GM12865 (cell line): Measurements from ENCODE around the gene MCM5.
A peak's percentile ranks its signal among the peaks of the same experiment; 100 is the strongest.

Experiments used
- DNase-seq: peaks from one replicate; pipeline ENCODE4 v3.0.0; 2010; ENCODE audit warnings: low read depth
- H3K4me3 ChIP-seq: 2 replicates; pipeline ENCODE4 v1.5.1; 2011; ENCODE audit warnings: mild to moderate bottlenecking, low read depth, low read length, control low read depth
- TF ChIP-seq, protein P1 (sequence below): IDR thresholded peaks from 2 replicates; pipeline ENCODE4 v1.5.1; 2011; ENCODE audit warnings: low read length, control low read depth, low read depth, inconsistent platforms; ENCODE audit not compliant: insufficient read depth; ENCODE audit errors: missing control alignments

Gene MCM5

DNA sequence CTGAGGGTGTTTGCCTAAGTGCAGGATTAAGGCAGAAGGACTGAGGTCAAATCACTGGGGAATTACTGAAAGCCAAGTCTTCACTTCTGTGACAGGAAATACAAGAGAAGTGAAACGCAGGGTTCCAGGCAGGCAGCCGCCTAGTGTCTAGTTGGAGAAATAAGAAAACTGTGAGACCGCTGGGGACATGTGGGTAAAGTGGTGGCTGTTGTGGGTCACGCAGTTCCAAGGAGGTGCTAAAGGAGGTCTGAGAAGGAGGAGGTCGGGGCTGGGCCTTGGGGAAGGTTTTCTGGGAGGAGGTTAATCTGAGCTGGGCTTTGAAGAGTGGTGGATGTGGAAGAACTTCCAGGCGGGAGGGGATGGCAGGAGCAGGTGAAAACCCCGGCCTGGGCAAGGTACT, 11.2 kb downstream of the MCM5 start:
- H3K4me3 ChIP-seq: peak overlapping the region; percentile 30
- peak; percentile 82 for DNase-seq
- TF ChIP-seq, protein P1, sequence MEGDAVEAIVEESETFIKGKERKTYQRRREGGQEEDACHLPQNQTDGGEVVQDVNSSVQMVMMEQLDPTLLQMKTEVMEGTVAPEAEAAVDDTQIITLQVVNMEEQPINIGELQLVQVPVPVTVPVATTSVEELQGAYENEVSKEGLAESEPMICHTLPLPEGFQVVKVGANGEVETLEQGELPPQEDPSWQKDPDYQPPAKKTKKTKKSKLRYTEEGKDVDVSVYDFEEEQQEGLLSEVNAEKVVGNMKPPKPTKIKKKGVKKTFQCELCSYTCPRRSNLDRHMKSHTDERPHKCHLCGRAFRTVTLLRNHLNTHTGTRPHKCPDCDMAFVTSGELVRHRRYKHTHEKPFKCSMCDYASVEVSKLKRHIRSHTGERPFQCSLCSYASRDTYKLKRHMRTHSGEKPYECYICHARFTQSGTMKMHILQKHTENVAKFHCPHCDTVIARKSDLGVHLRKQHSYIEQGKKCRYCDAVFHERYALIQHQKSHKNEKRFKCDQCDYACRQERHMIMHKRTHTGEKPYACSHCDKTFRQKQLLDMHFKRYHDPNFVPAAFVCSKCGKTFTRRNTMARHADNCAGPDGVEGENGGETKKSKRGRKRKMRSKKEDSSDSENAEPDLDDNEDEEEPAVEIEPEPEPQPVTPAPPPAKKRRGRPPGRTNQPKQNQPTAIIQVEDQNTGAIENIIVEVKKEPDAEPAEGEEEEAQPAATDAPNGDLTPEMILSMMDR: peak; percentile 50

DNA sequence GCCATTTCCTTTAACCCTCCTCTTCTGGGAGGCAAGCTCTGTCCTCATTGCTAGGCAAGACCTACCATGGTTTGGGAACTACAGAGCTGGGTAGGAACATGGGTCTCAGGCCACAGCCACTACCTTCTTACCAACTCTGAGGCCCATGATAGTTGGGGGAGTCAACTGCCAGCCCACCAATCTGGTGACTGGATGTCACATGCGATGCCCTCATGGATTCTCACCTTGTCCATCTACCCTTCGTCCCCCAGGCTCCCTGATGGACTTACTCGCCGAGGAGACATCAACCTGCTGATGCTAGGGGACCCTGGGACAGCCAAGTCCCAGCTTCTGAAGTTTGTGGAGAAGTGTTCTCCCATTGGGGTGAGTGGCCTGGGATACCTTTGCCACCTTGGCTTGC, 13.7 kb downstream of the MCM5 start:
- TF ChIP-seq, protein P1: no peak
- no peak overlapping the region for H3K4me3 ChIP-seq
- no peak for DNase-seq

DNA sequence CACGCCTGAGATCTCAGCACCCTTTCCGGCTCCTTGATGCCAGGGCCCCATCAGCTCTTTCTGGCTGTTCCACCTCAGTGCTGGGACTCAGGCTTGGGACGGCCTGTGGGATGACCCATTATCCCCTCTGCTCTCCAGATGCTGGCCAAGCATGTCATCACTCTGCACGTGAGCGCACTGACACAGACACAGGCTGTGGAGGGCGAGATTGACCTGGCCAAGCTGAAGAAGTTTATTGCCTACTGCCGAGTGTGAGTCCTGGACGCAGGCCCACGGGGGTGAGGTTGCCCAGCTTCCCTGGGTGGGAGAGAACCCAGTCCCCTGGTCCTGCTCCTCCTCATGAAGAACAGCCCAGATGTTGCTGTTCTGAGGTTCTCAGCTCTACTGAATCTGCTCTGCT, 17.7 kb downstream of the MCM5 start:
- no peak for DNase-seq
- TF ChIP-seq, protein P1: no peak
- no peak overlapping the region for H3K4me3 ChIP-seq

DNA sequence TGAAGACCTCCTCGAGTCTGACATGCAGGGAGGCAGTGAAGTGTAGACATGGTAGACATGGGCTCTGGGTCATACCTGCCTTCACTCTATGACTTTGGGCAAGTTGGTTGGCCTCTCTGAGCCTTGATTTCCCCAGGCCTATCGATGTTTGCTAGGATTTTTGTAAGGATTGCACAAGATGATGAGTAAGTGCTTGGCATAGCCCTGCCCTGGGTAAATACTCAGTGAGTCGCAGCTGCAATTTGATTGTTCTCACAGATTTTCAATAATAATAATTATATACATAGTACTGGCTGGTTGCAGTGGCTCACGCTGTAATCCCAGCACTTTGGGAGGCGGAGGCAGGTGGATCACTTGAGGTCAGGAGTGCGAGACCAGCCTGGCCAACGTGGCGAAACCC, 18.1 kb downstream of the MCM5 start:
- DNase-seq: no peak
- no peak overlapping the region for H3K4me3 ChIP-seq
- TF ChIP-seq, protein P1: no peak

DNA sequence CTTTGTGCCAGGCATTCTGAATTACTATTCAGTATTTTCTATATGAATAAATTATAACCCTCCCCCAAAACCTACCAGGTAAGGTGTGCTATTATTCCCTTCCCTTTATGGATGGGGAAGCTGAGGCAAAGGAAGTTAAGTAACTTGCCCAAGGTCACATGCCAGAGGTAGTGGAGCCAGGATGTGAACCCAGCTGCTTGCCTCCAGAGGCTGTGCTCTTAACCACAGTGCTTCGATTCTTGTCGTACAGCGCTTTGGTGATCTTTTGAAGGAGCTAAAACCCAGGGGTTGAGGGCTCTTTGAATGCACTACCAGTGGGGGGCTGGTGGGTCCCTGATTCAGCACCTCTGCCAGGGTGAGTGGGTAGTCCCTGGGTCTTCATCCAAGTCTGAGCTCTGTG, 18.8 kb downstream of the MCM5 start:
- DNase-seq: no peak
- H3K4me3 ChIP-seq: no peak overlapping the region
- TF ChIP-seq, protein P1: no peak

DNA sequence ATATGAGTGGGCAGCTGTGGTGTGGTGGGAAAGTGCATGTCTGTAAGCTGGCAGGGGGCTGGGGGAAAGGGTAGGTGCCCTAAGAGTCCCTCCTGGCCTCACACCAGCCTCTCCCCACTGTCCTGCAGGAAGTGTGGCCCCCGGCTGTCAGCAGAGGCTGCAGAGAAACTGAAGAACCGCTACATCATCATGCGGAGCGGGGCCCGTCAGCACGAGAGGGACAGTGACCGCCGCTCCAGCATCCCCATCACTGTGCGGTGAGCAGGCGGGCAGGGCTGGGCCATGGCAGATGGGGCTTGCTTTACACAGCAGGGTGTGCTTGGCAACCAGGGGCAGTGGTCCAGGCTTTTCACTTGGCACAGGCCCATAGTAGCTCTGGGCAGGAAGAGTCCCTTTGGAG, 19.8 kb downstream of the MCM5 start:
- DNase-seq: no peak
- H3K4me3 ChIP-seq: no peak overlapping the region
- TF ChIP-seq, protein P1: no peak

DNA sequence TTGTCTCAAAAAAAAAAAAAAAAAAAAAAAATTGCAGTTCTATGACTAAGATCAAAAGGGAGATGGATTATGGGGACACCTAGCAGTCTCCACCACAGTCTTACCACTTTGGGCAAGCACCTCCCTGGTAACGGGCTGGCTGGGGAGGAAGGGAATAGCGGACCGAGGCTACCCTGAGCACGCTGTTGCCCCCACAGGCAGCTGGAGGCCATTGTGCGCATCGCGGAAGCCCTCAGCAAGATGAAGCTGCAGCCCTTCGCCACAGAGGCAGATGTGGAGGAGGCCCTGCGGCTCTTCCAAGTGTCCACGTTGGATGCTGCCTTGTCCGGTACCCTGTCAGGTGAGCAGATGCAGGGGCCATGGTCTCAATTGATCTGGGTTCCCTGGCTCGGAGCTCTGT, 21.2 kb downstream of the MCM5 start:
- TF ChIP-seq, protein P1: no peak
- no peak overlapping the region for H3K4me3 ChIP-seq
- DNase-seq: no peak
